AG10803 (cell line): ENCODE results near the gene C12orf43.

ENCODE experiments used
- DNase-seq: peaks from one replicate; pipeline ENCODE4 v3.0.0; 2010; ENCODE audit warnings: low read depth
- H3K4me3 ChIP-seq: 2 replicates; pipeline ENCODE4 v1.5.1; 2011; ENCODE audit warnings: mild to moderate bottlenecking, low read length, control low read depth
- TF ChIP-seq, protein P1 (sequence below): conservative IDR thresholded peaks from 2 replicates; pipeline ENCODE4 v1.5.1; 2011; ENCODE audit warnings: mild to moderate bottlenecking, low read length, control low read depth, inconsistent platforms

The C12orf43 gene

DNA sequence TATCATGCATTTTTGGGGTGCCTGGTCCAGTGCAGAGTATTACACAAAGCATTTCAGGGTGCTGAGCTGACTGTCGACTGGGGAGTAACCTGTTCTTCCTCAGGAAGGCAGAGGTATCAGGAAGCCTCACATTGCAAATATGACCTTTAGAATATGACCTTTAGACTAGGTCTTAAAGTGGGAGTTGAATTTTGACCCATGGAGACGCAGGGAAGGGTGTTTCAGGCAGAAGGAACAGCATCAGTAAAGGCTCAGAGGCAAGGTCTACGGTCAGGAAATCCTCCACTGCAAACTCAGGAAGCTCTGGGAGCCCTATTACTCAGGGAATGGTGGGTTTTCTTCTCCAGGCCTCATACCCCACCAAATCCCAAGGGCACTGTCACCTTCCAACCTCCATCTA is 26.6 kb downstream of the C12orf43 start:
- no peak overlapping the region for H3K4me3 ChIP-seq
- TF ChIP-seq, protein P1, sequence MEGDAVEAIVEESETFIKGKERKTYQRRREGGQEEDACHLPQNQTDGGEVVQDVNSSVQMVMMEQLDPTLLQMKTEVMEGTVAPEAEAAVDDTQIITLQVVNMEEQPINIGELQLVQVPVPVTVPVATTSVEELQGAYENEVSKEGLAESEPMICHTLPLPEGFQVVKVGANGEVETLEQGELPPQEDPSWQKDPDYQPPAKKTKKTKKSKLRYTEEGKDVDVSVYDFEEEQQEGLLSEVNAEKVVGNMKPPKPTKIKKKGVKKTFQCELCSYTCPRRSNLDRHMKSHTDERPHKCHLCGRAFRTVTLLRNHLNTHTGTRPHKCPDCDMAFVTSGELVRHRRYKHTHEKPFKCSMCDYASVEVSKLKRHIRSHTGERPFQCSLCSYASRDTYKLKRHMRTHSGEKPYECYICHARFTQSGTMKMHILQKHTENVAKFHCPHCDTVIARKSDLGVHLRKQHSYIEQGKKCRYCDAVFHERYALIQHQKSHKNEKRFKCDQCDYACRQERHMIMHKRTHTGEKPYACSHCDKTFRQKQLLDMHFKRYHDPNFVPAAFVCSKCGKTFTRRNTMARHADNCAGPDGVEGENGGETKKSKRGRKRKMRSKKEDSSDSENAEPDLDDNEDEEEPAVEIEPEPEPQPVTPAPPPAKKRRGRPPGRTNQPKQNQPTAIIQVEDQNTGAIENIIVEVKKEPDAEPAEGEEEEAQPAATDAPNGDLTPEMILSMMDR = no peak

GRCh38 chr12:120988658-120989057 is 27.6 kb downstream of the C12orf43 start:
- no peak overlapping the region for H3K4me3 ChIP-seq
- no peak for DNase-seq
- TF ChIP-seq, protein P1 = no peak

More for the DNA sequence above, 26.6 kb downstream of the C12orf43 start:
- no peak for DNase-seq

DNA sequence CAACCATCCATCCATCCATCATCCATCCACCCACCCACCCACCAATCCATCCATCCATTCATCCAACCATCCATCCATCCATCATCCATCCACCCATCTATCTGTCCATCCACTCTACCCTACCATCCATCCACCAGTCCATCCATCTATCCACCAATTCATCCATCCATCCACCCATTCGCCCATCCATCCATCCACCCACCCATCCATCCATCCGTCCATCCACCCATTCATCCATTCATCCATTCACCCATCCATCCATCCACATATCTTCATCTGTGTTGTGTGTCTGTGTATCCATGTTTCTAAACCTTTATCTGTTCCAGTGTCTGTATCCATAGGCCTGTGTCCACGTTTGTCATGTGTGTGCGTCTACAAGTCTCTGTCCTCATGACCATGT is 28.1 kb downstream of the C12orf43 start:
- no peak for DNase-seq
- TF ChIP-seq, protein P1 = no peak
- H3K4me3 ChIP-seq = no peak overlapping the region

DNA sequence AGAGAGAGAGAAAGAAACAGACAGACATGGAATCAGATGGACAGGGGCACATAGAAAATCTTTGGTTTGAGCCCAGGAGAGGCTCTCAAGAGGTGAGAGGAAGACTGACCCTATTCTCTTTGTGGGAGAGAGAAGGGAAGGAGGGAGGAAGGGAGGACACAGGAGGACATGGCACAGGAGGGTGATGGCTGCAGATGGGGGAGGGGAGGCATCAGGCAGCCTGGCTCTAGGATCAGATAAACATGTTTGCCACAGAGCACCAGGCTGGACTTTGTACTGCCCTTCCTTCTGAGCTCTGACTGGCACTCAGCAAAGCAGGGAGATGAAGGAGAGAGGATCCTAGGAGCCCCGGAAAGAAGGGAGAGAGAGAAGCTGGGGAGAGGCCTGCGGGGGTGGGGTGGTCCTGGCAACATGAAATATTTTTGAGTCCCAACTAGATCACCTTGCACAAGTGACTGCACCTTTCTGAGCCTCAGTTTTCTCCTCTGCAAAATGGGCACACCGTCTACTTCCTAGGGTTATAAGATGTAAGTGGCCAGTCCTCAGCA is 31.9 kb downstream of the C12orf43 start:
- DNase-seq = no peak
- TF ChIP-seq, protein P1 = no peak
- no peak overlapping the region for H3K4me3 ChIP-seq

DNA sequence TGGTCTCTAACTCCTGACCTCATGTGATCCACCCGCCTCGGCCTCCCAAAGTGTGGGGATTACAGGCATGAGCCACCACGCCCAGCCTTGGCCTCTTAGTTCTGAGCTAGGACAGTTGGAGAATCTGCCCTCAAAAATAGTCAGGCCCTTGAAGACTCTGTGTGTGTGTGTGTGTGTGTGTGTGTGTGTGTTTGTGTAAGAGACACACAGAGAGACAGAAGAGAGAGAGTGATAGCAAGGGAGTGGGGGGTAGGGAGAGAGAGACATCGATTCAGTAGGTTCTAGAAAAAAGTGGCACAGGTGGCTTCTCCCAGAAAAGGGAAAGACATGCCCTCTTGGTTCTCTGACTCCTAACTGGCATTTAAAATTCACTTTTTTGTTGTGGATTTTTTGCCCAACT is 32.5 kb downstream of the C12orf43 start:
- H3K4me3 ChIP-seq = no peak overlapping the region
- TF ChIP-seq, protein P1 = no peak

DNA sequence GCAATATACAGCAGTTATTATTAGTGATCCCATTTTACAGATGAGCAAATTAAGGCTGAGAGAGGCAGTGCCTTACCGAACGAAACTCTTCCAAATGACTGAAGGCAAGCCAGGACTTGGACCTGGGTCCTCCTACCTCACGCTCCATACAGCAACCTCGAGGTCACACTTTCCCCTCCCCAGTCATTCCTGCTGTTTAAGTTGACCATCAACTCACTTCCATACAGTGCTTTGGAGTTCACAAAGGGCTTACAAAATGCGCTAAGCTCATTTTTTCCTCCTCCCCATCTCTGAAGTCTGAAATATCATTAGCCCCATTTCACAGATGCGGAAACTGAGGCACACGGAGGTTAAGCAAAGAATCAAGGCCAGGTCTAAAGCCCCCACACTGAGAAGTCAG is 33.6 kb downstream of the C12orf43 start:
- DNase-seq = no peak
- TF ChIP-seq, protein P1 = no peak
- no peak overlapping the region for H3K4me3 ChIP-seq

More for the DNA sequence above, 32.5 kb downstream of the C12orf43 start:
- no peak for DNase-seq

- H3K4me3 ChIP-seq = no peak overlapping the region
- TF ChIP-seq, protein P1 = no peak
- no peak for DNase-seq
These were observed 34.8 kb downstream of the C12orf43 start for GRCh38 chr12:120981407-120981941.
